A673 (cell line): ENCODE measurements around the gene NIP7. TPM values are rescaled to one million over a fixed set of nuclear protein-coding genes. Genes with fewer than 3 reads are reported as not detected.
A peak's percentile ranks its signal among the peaks of the same experiment; 100 is the strongest.
"Not testable (repeated sequence)": the region's sequence is repeated elsewhere in the genome, so short reads cannot be mapped to it uniquely, and the experiment has no call there.

Experiments
- Bru-seq: library from RNA; stranded (reverse); fragments of 400-500 nt; gene quantifications from one replicate; lab custom pipeline; 2021; lab: Mats Ljungman, UMichigan
- BruChase-seq, 2 experiments: library from RNA; stranded (reverse); fragments of 400-500 nt; gene quantifications; one replicate each; lab custom pipeline; 2021; lab: Mats Ljungman, UMichigan
- BruUV-seq: library from RNA; stranded (reverse); fragments of 400-500 nt; replicated peaks from 2 replicates; lab custom pipeline; 2021; lab: Mats Ljungman, UMichigan
- CTCF ChIA-PET: fragments of 300-600 bp; sonication (Branson Sonifier 250); formaldehyde crosslinking; loops from one replicate; lab custom pipeline; 2022; ENCODE audit warnings: antibody characterized with exemption; lab: Charles Lee
- POLR2A ChIA-PET: fragments of 300-600 bp; sonication (Branson Sonifier 250); formaldehyde crosslinking; loops from one replicate; lab custom pipeline; 2022; ENCODE audit warnings: antibody characterized with exemption; ENCODE audit not compliant: low non-redundant PET; lab: Charles Lee
- DNase-seq: peaks from one replicate; pipeline ENCODE4 v3.0.0-alpha.2; 2015; ENCODE audit warnings: low spot score
- H3K27ac ChIP-seq: fragments of 200-600 bp; sonication (generic); 2 replicates; pipeline ENCODE4 v1.5.1; 2016; ENCODE audit warnings: mixed run types, low read depth, mild to moderate bottlenecking, mixed read lengths, antibody characterized with exemption, low read length; ENCODE audit not compliant: poor library complexity, severe bottlenecking
- H3K27me3 ChIP-seq: fragments of 200-600 bp; sonication (generic); replicated peaks from 2 replicates; pipeline ENCODE4 v1.6.1; 2017; ENCODE audit warnings: mixed run types, low read depth, mild to moderate bottlenecking, mixed read lengths, antibody characterized with exemption, low read length; ENCODE audit not compliant: insufficient read depth, poor library complexity
- H3K36me3 ChIP-seq: fragments of 200-600 bp; sonication (generic); 2 replicates; pipeline ENCODE4 v1.6.1; 2016; ENCODE audit warnings: mixed run types, mild to moderate bottlenecking, mixed read lengths, antibody characterized with exemption, low read length; ENCODE audit not compliant: insufficient read depth, poor library complexity, severe bottlenecking
- H3K4me1 ChIP-seq: fragments of 200-600 bp; sonication (generic); 2 replicates; pipeline ENCODE4 v1.6.1; 2017; ENCODE audit warnings: mixed run types, mild to moderate bottlenecking, mixed read lengths, antibody characterized with exemption, low read length; ENCODE audit not compliant: insufficient read depth, poor library complexity, severe bottlenecking
- H3K4me3 ChIP-seq: fragments of 200-600 bp; sonication (generic); 2 replicates; pipeline ENCODE4 v1.5.1; 2016; ENCODE audit warnings: low read depth, mixed run types, mild to moderate bottlenecking, mixed read lengths, low read length; ENCODE audit not compliant: poor library complexity, severe bottlenecking
- H3K9me3 ChIP-seq: fragments of 200-600 bp; sonication (generic); 2 replicates; pipeline ENCODE4 v1.6.1; 2016; ENCODE audit warnings: mixed run types, low read depth, mild to moderate bottlenecking, mixed read lengths, antibody characterized with exemption, low read length; ENCODE audit not compliant: poor library complexity, severe bottlenecking
- CTCF ChIP-seq: fragments of 300-800, 200-600 bp; sonication (generic); conservative IDR thresholded peaks from 2 replicates; pipeline ENCODE4 v1.5.1; 2017; ENCODE audit warnings: low read depth, mild to moderate bottlenecking, antibody characterized with exemption, low read length, moderate library complexity, mixed read lengths
- EZH2 ChIP-seq: fragments of 200-600 bp; sonication (generic); IDR thresholded peaks from 2 replicates; pipeline ENCODE4 v1.6.1; 2017; ENCODE audit warnings: borderline replicate concordance, low read depth, mild to moderate bottlenecking, mixed read lengths, antibody characterized with exemption, low read length; ENCODE audit not compliant: poor library complexity, severe bottlenecking
- intact Hi-C: fragments of 100-400 bp; cut with micrococcal nuclease; formaldehyde crosslinking; loops from one replicate; pipeline ENCODE4 v1.10.0; 2022; ENCODE audit not compliant: unreplicated experiment
- long read RNA-seq: library from polyadenylated mRNA; stranded (forward); transcript quantifications from one replicate; pipeline ENCODE4 v2.0.0, GENCODE V29; 2022
- total RNA-seq: library from RNA; stranded (reverse); gene quantifications from 2 replicates; pipeline ENCODE4 v1.2.3, GENCODE V29; 2021

Gene NIP7
- 55.1 and 66.4 TPM in 2 replicates for total RNA-seq
- percentile 97 among the genes with signal in this experiment for Bru-seq, nascent RNA
- percentile 99 among the genes with signal in this experiment for BruChase-seq, experiment 1, labeled RNA remaining after a 2-hour chase
- percentile 98 among the genes with signal in this experiment for BruChase-seq, experiment 2, labeled RNA remaining after a 6-hour chase
- long read RNA-seq, transcript NIP7-201 (5 exons, 2,402 nt) = major isoform, 145 of 158 reads
- long read RNA-seq, partial matches to known transcripts = 2 of 158 reads
- long read RNA-seq, other reads (novel, unspliced or antisense) = 10 of 158 reads

GRCh38 chr16:69339289-69340094, at the start of gene NIP7, which contains the start of gene COG8:
Gene NIP7, plus strand, starts transcription at chr16:69339772. Its CDS starts 58 bp downstream, at chr16:69339830.
Gene COG8, minus strand, starts transcription at chr16:69339564. Its CDS starts 12 bp downstream, at chr16:69339552.
- H3K36me3 ChIP-seq = peaks cover 59% of the 10 kb centered on the region
- H3K4me3 ChIP-seq = peak within 1 kb of the TSS; percentile 91
- H3K4me1 ChIP-seq = peaks cover 5% of the 10 kb centered on the region
- no peaks in the 10 kb centered on the region for H3K9me3 ChIP-seq
- H3K27me3 ChIP-seq = no peaks in the 10 kb centered on the region
- POLR2A ChIA-PET = no interaction called here
- peak within 1 kb of the TSS; percentile 89 for H3K27ac ChIP-seq
- TF ChIP-seq EZH2 (no peak), CTCF (peak; percentile 85)
- peak; percentile 100 for DNase-seq
- intact Hi-C loops = no loop called here
- no TSS peak for BruUV-seq
- CTCF ChIA-PET = interaction anchor here (0.6 kb wide), 1 partner anchor 47 kb away, joined by 3 read pairs; no protein-coding TSS in a partner anchor

GRCh38 chr16:69291657-69292056, 47.9 kb upstream of the NIP7 start:
- H3K27me3 ChIP-seq, H3K4me3 ChIP-seq, H3K27ac ChIP-seq, H3K36me3 ChIP-seq, DNase-seq, H3K4me1 ChIP-seq, intact Hi-C loops, CTCF ChIA-PET, H3K9me3 ChIP-seq, BruUV-seq: not testable (repeated sequence)
- POLR2A ChIA-PET = interaction anchor here (0.6 kb wide), 1 partner anchor 129 kb away, joined by 4 read pairs; no protein-coding TSS in a partner anchor

- Histone ChIP-seq H3K36me3 (no peaks in the 10 kb centered on the region), H3K27ac (peak overlapping the region; percentile 32), H3K9me3 (no peaks in the 10 kb centered on the region), H3K27me3 (no peaks in the 10 kb centered on the region), H3K4me1 (no peaks in the 10 kb centered on the region), H3K4me3 (no peak overlapping the region)
- CTCF ChIA-PET = no interaction called here
- no TSS peak for BruUV-seq
- no peak for DNase-seq
- POLR2A ChIA-PET = no interaction called here
- TF ChIP-seq EZH2 (no peak), CTCF (no peak)
- intact Hi-C loops = no loop called here
Observed at GRCh38 chr16:69293401-69293800, 46.2 kb upstream of the NIP7 start.
